GM11168 (cell line): ENCODE measurements around the gene RAD23B.
"Not testable (repeated sequence)": the region's sequence is repeated elsewhere in the genome, so short reads cannot be mapped to it uniquely, and the experiment has no call there.

Source experiments
- in situ Hi-C: fragments of 300-500 bp; cut with MboI; formaldehyde crosslinking; loops from one replicate; pipeline ENCODE4 v1.12.0; 2022; ENCODE audit warnings: low sequenced_read_pairs; ENCODE audit not compliant: unreplicated experiment

The RAD23B gene

GRCh38 chr9:107286057-107286456 is 3.0 kb downstream of the RAD23B start:
- in situ Hi-C loops: loop anchor here (10.0 kb wide), 1 partner anchor 1841 kb away; the partner anchor contains the start of gene FSD1L

- in situ Hi-C loops: loop anchor here (10.0 kb wide), 1 partner anchor 1844 kb away; the partner anchor contains the start of gene FSD1L
Measured at GRCh38 chr9:107288701-107289100, 5.6 kb downstream of the RAD23B start.

GRCh38 chr9:107290619-107291018 is 7.5 kb downstream of the RAD23B start:
- in situ Hi-C loops: no loop called here

GRCh38 chr9:107292821-107293542 is 9.9 kb downstream of the RAD23B start:
- in situ Hi-C loops: no loop called here

- in situ Hi-C loops: no loop called here
Measured at GRCh38 chr9:107293543-107294085, 10.5 kb downstream of the RAD23B start.

- in situ Hi-C loops: no loop called here
Measured at GRCh38 chr9:107294756-107295155, 11.7 kb downstream of the RAD23B start.

GRCh38 chr9:107295995-107296394 is 12.9 kb downstream of the RAD23B start:
- in situ Hi-C loops: no loop called here

GRCh38 chr9:107296592-107296991 is 13.5 kb downstream of the RAD23B start:
- in situ Hi-C loops: not testable (repeated sequence)

- in situ Hi-C loops: no loop called here
Measured at GRCh38 chr9:107299437-107299836, 16.4 kb downstream of the RAD23B start.

GRCh38 chr9:107306308-107306707 is 23.2 kb downstream of the RAD23B start:
- in situ Hi-C loops: no loop called here

GRCh38 chr9:107307331-107307730 is 24.3 kb downstream of the RAD23B start:
- in situ Hi-C loops: no loop called here

GRCh38 chr9:107308461-107308860 is 25.4 kb downstream of the RAD23B start:
- in situ Hi-C loops: no loop called here

- in situ Hi-C loops: no loop called here
Measured at GRCh38 chr9:107309271-107309670, 26.2 kb downstream of the RAD23B start.

- in situ Hi-C loops: no loop called here
Measured at GRCh38 chr9:107312376-107313050, 29.4 kb downstream of the RAD23B start.

GRCh38 chr9:107313555-107314096 is 30.5 kb downstream of the RAD23B start:
- in situ Hi-C loops: no loop called here

GRCh38 chr9:107314763-107315162 is 31.7 kb downstream of the RAD23B start:
- in situ Hi-C loops: no loop called here

GRCh38 chr9:107316795-107317661 is 33.9 kb downstream of the RAD23B start:
- in situ Hi-C loops: no loop called here

- in situ Hi-C loops: no loop called here
Measured at GRCh38 chr9:107322643-107323042, 39.6 kb downstream of the RAD23B start.

GRCh38 chr9:107323836-107324585 is 40.9 kb downstream of the RAD23B start:
- in situ Hi-C loops: no loop called here
